K562 (cell line): ENCODE measurements around the gene MACROD2. TPM values are rescaled to one million over a fixed set of nuclear protein-coding genes. Genes with fewer than 3 reads are reported as not detected.

ENCODE experiments used
- ATAC-seq: fragments of 200-7000 bp; cut with Tn5 transposase; 3 replicates; pipeline ENCODE4 v1.9.1; 2020; ENCODE audit warnings: moderate library complexity
- BruUV-seq: library from RNA; stranded (reverse); fragments of 400-500 nt; replicated peaks from 2 replicates; lab custom pipeline; 2021; lab: Mats Ljungman, UMichigan
- CTCF ChIA-PET: fragments of 300-600 bp; formaldehyde crosslinking; extraction: SDS; loops from one replicate; lab custom pipeline; 2021; ENCODE audit warnings: low intra/inter-chr PET ratio; lab: Yijun Ruan, JAX
- POLR2A ChIA-PET: fragments of 300-600, 350-650 bp; sonication (Branson Sonifier 250); formaldehyde crosslinking; extraction: SDS; loops from one replicate; lab custom pipeline; 2021; ENCODE audit warnings: antibody characterized with exemption, inconsistent platforms; lab: Yijun Ruan, JAX
- DNase-seq, 4 experiments: peaks; one replicate each; pipeline versions ENCODE4 v3.0.0 to v3.0.0-alpha.2; 2011 to 2018; ENCODE audit warnings: low spot score in 3 of 4, mixed read lengths in 3 of 4; ENCODE audit errors: extremely low read depth in 1 of 4
- FAIRE-seq: peaks from 2 replicates; lab custom pipeline; 2011; peaks lifted over from hg19 to GRCh38; lab: Jason Lieb, UNC
- H2AFZ ChIP-seq: 2 replicates; pipeline ENCODE4 v1.6.0; 2011; ENCODE audit warnings: low read depth, low read length, control low read depth, inconsistent platforms
- H3K27ac ChIP-seq: fragments of 200-600 bp; 3 replicates; pipeline ENCODE4 v1.8.0; 2011; ENCODE audit warnings: low read depth, mild to moderate bottlenecking, control low read depth, inconsistent platforms, low read length, moderate library complexity, mixed read lengths; ENCODE audit errors: extremely low read depth
- H3K27me3 ChIP-seq, 2 experiments: fragments of 300-600 bp in 1 of 2; 2 replicates in 1 of 2; 3 replicates in 1 of 2; pipeline versions ENCODE4 v1.6.0 to v1.8.0; 2011; ENCODE audit warnings: inconsistent platforms in 2 of 2, low read length in 2 of 2, mild to moderate bottlenecking in 1 of 2, mixed read lengths in 1 of 2, moderate library complexity in 1 of 2; ENCODE audit not compliant: control insufficient read depth in 2 of 2, insufficient read depth in 2 of 2
- H3K36me3 ChIP-seq: fragments of 300-600 bp; 3 replicates; pipeline ENCODE4 v1.8.0; 2011; ENCODE audit warnings: mild to moderate bottlenecking, low read length, inconsistent platforms; ENCODE audit not compliant: control insufficient read depth, insufficient read depth
- H3K4me1 ChIP-seq, 2 experiments: fragments of 200-600 bp in 1 of 2; replicated peaks in 1 of 2; 2 replicates in 1 of 2; 3 replicates in 1 of 2; pipeline versions ENCODE4 v1.5.1 to v1.8.0; 2011; ENCODE audit warnings: inconsistent platforms in 2 of 2, low read length in 2 of 2, mild to moderate bottlenecking in 1 of 2, mixed read lengths in 1 of 2, moderate library complexity in 1 of 2; ENCODE audit not compliant: control insufficient read depth in 2 of 2, insufficient read depth in 2 of 2
- H3K4me2 ChIP-seq: 2 replicates; pipeline ENCODE4 v1.6.1; 2011; ENCODE audit warnings: low read length, control low read depth, inconsistent platforms, mixed read lengths; ENCODE audit not compliant: insufficient read depth
- H3K4me3 ChIP-seq: fragments of 200-600 bp; sonication (generic), shearing (Covaris generic); 2 replicates; pipeline ENCODE4 v1.5.1; 2016; ENCODE audit warnings: control low read depth, inconsistent platforms
- H3K79me2 ChIP-seq: fragments of 200-600 bp; 3 replicates; pipeline ENCODE4 v1.8.0; 2011; ENCODE audit warnings: low read length, inconsistent platforms; ENCODE audit not compliant: control insufficient read depth, insufficient read depth
- H3K9ac ChIP-seq, 2 experiments: 2 replicates each; pipeline versions ENCODE4 v1.6.0 to v1.6.1; 2011; ENCODE audit warnings: low read depth in 2 of 2, low read length in 2 of 2, control low read depth in 1 of 2, inconsistent platforms in 1 of 2, mild to moderate bottlenecking in 1 of 2, mixed read lengths in 1 of 2; ENCODE audit not compliant: insufficient read depth in 1 of 2
- H3K9me1 ChIP-seq: one replicate; pipeline ENCODE4 v1.6.0; 2011; ENCODE audit warnings: inconsistent platforms, mild to moderate bottlenecking, low read length, moderate library complexity; ENCODE audit not compliant: control insufficient read depth, insufficient read depth
- H3K9me3 ChIP-seq: replicated peaks from 2 replicates; pipeline ENCODE4 v1.5.1; 2011; ENCODE audit warnings: low read depth, low read length, inconsistent platforms; ENCODE audit not compliant: control insufficient read depth, insufficient read depth
- H4K20me1 ChIP-seq: replicated peaks from 2 replicates; pipeline ENCODE4 v1.6.1; 2011; ENCODE audit warnings: low read length, inconsistent platforms, mixed read lengths; ENCODE audit not compliant: control insufficient read depth, insufficient read depth
- CEBPB ChIP-seq: fragments of 450-650 bp; IDR thresholded peaks from 2 replicates; pipeline ENCODE4 v1.6.1; 2016; ENCODE audit warnings: missing genetic modification characterization, missing compliant biosample characterization
- DNMT1 ChIP-seq: fragments of 450-650 bp; IDR thresholded peaks from 2 replicates; pipeline ENCODE4 v1.6.1; 2016; ENCODE audit warnings: antibody characterized with exemption, mild to moderate bottlenecking
- ERF ChIP-seq: fragments of 450-650 bp; formaldehyde crosslinking; IDR thresholded peaks from 2 replicates; pipeline ENCODE4 v1.4.0; 2020; ENCODE audit warnings: mild to moderate bottlenecking, mixed read lengths
- FOXA3 ChIP-seq, 2 experiments: fragments of 450-650 bp in 1 of 2; sonication (generic) in 1 of 2; formaldehyde crosslinking; IDR thresholded peaks in 1 of 2; conservative IDR thresholded peaks in 1 of 2; 2 replicates each; pipeline versions ENCODE4 v1.4.0 to v1.8.0; 2020 to 2022; ENCODE audit warnings: mild to moderate bottlenecking in 2 of 2, missing genetic modification reagents in 1 of 2
- FOXP4 ChIP-seq: sonication (generic); formaldehyde crosslinking; IDR thresholded peaks from 2 replicates; pipeline ENCODE4 v1.8.0; 2022; ENCODE audit warnings: mild to moderate bottlenecking, missing genetic modification reagents, borderline replicate concordance
- NFIX ChIP-seq: fragments of 250-450 bp; sonication (Bioruptor Pico); IDR thresholded peaks from 2 replicates; pipeline ENCODE4 v1.4.0; 2020; ENCODE audit warnings: low read depth, mild to moderate bottlenecking, moderate library complexity
- NR4A1 ChIP-seq, 2 experiments: fragments of 250-450 bp in 1 of 2; fragments of 450-650 bp in 1 of 2; sonication (Bioruptor Pico) in 1 of 2; IDR thresholded peaks; 2 replicates each; pipeline versions ENCODE4 v1.4.0 to v1.6.1; 2016 to 2020; ENCODE audit warnings: mild to moderate bottlenecking in 2 of 2, missing compliant biosample characterization in 1 of 2, missing genetic modification characterization in 1 of 2, moderate library complexity in 1 of 2
- POLR2G ChIP-seq: fragments of 200-400 bp; formaldehyde crosslinking; IDR thresholded peaks from 2 replicates; pipeline ENCODE4 v1.6.1; 2017; ENCODE audit warnings: low read depth, mild to moderate bottlenecking, antibody characterized with exemption, low read length, moderate library complexity
- PYGO2 ChIP-seq: fragments of 450-650 bp; IDR thresholded peaks from 2 replicates; pipeline ENCODE4 v1.6.1; 2016; ENCODE audit warnings: mild to moderate bottlenecking, missing genetic modification characterization, moderate library complexity, missing compliant biosample characterization
- SLC30A9 ChIP-seq: fragments of 250-450 bp; sonication (Bioruptor Pico); IDR thresholded peaks from 2 replicates; pipeline ENCODE4 v1.8.0; 2022; ENCODE audit warnings: mild to moderate bottlenecking, moderate library complexity
- TAF15 ChIP-seq: fragments of 200-400 bp; formaldehyde crosslinking; IDR thresholded peaks from 2 replicates; pipeline ENCODE4 v1.6.1; 2017; ENCODE audit warnings: mild to moderate bottlenecking, low read depth, low read length, moderate library complexity
- TAF9B ChIP-seq: fragments of 450-650 bp; IDR thresholded peaks from 2 replicates; pipeline ENCODE4 v1.6.1; 2018; ENCODE audit warnings: mild to moderate bottlenecking; ENCODE audit not compliant: partially characterized antibody
- ZNF318 ChIP-seq, 2 experiments: fragments of 450-650 bp; IDR thresholded peaks; 2 replicates each; pipeline ENCODE4 v1.6.1; 2016; ENCODE audit warnings: mild to moderate bottlenecking in 2 of 2, borderline replicate concordance in 1 of 2, low read depth in 1 of 2, moderate library complexity in 1 of 2
- WGBS: fragments of 100-300 bp; shearing (Covaris generic); methylation state at CpG from one replicate; pipeline ENCODE4 v1.1.6; 2016; ENCODE audit warnings: low coverage, mixed read lengths; ENCODE audit not compliant: insufficient coverage; ENCODE audit errors: missing lambda C conversion rate; 5-methylcytosine and 5-hydroxymethylcytosine counted together
- in situ Hi-C: fragments of 300-500 bp; cut with MboI; formaldehyde crosslinking; loops from 4 replicates; pipeline ENCODE4 v1.15.0; 2018; ENCODE audit warnings: inconsistent platforms, mixed read lengths
- intact Hi-C: fragments of 100-400 bp; cut with micrococcal nuclease; formaldehyde crosslinking; loops from 2 replicates; pipeline ENCODE4 v1.14.2; 2022
- polyA plus RNA-seq, 8 experiments: library from polyadenylated mRNA; depleted of rRNA in 4 of 8; stranded (reverse) in 5 of 8; unstranded in 3 of 8; fragments of >200 nt; fragmentation: Nextera tagmentation in 2 of 8; fragmentation: Illumina TruSeq in 1 of 8; extraction: Ambion mirVana in 2 of 8; extraction: Trizol in 1 of 8; gene quantifications; 2 replicates each; pipeline versions ENCODE4 v1.2.1 to v1.2.3, GENCODE V29; 2011 to 2014; ENCODE audit warnings: inconsistent platforms in 1 of 8, missing spikeins in 1 of 8
- total RNA-seq, 7 experiments: library from RNA; depleted of rRNA in 6 of 7; stranded (reverse); fragments of >200 nt in 6 of 7; fragmentation: Illumina TruSeq in 2 of 7; extraction: Trizol in 2 of 7; gene quantifications; 2 replicates each; pipeline versions ENCODE4 v1.2.1 to v1.2.3, GENCODE V29; 2011 to 2021; ENCODE audit warnings: low replicate concordance in 1 of 7

The MACROD2 gene
- total and polyA plus RNA-seq, 9 of the 15 experiments (the other 6 are each of a cell fraction or from before 2014, with no cell fraction given): not detected

DNA sequence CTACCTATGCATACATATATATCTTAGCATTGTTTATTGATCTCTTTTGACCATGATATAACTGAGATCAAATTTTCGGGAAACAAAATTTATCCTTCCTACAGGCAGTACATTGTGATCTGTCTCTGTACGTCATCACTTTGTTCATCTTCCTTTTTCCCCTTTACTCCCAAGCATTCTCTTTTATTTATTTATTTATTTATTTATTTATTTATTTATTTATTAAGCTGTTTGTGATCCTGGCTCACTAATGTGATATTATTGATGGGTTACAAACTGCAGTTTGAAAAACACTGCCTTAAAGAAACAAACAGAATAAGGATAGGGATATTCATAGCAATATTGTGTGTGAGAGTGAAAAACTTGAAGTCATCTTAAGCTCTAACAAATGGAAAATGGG is 51.2 kb downstream of the MACROD2 start:
- Histone ChIP-seq H3K9ac (no peak overlapping the region), H3K27me3 (no peaks in the 10 kb centered on the region), H3K9me3 (no peaks in the 10 kb centered on the region), H4K20me1 (no peaks in the 10 kb centered on the region), H3K36me3 (no peaks in the 10 kb centered on the region), H3K9me1 (no peaks in the 10 kb centered on the region), H3K4me3 (no peak overlapping the region), H3K27ac (no peak overlapping the region), H2AFZ (no peak overlapping the region), H3K4me1 (no peaks in the 10 kb centered on the region), H3K4me2 (no peak overlapping the region), H3K79me2 (no peaks in the 10 kb centered on the region)
- ChIA-PET POLR2A (no interaction called here), CTCF (no interaction called here)
- intact Hi-C loops (no loop called here), in situ Hi-C loops (no loop called here)
- DNase-seq (no peak), ATAC-seq (no peak), FAIRE-seq (no peak)
- no TSS peak for BruUV-seq
- WGBS: 0% methylated on average over 2 of the region's 2 CpGs
- TF ChIP-seq DNMT1: no peak
- TF ChIP-seq NR4A1 (CRISPR knock-in tag; IDR thresholded peaks at IDR 0.05): no peak
- no peak for TF ChIP-seq NR4A1 (tag; IDR thresholded peaks at IDR 0.05)
- no peak for TF ChIP-seq FOXP4
- TF ChIP-seq SLC30A9 (CRISPR knock-in tag): no peak
- TF ChIP-seq ERF (CRISPR knock-in tag): no peak
- TF ChIP-seq NFIX: no peak
- no peak for TF ChIP-seq FOXA3 (CRISPR knock-in tag; conservative IDR thresholded peaks at IDR 0.05 in 1 of 2, IDR thresholded peaks at IDR 0.05 in 1 of 2)
- no peak for TF ChIP-seq PYGO2
- TF ChIP-seq TAF15: no peak
- no peak for TF ChIP-seq CEBPB (tag)
- TF ChIP-seq ZNF318 (IDR thresholded peaks at IDR 0.05; ENCODE audit: borderline replicate concordance in 1 of 2, low read depth in 1 of 2): no peak
- TF ChIP-seq POLR2G: no peak
- no peak for TF ChIP-seq TAF9B
